Fibroblast of villous mesenchyme (primary cell): ENCODE data around the gene FCN3. TPM values are rescaled to one million over a fixed set of nuclear protein-coding genes. Genes with fewer than 3 reads are reported as not detected.

ENCODE experiments used
- DNase-seq: peaks from one replicate; pipeline ENCODE4 v3.0.0-alpha.2; 2010; ENCODE audit warnings: low read depth
- H3K4me3 ChIP-seq: 2 replicates; pipeline ENCODE4 v1.5.1; 2011; ENCODE audit warnings: low read depth, mild to moderate bottlenecking, low read length
- CTCF ChIP-seq: IDR thresholded peaks from 2 replicates; pipeline ENCODE4 v1.5.1; 2012; ENCODE audit warnings: low read depth, mild to moderate bottlenecking, low read length; ENCODE audit not compliant: insufficient read depth
- total RNA-seq: library from RNA; depleted of rRNA; stranded (reverse); fragments of >200 nt; gene quantifications from 2 replicates; pipeline ENCODE4 v1.2.3, GENCODE V29; 2012

The FCN3 gene
- total RNA-seq, 1 donor = not detected

- peak; percentile 90 for DNase-seq
- TF ChIP-seq CTCF = no peak
- H3K4me3 ChIP-seq = no peak overlapping the region
Measured at GRCh38 chr1:27405074-27405473, 30.4 kb upstream of the FCN3 start.

DNA sequence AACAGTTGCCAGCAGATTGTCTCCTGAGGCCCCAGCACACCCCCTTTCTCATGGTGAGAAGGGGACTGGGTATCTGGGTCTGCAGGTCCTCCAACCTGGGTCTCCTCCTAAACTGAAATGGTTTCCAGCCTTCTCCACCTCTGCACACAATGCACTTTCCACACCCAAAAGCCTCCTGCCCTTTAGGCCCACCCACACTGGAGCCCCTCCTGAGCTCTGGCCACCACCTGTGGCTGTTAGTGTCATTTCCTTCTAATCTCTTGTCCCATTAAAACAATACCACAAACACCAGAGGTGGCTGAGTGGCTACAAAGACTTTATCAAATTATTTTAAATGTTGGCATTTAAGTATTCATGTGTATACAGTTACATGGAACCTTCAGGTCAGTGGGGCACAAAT, 29.3 kb upstream of the FCN3 start:
- H3K4me3 ChIP-seq = no peak overlapping the region
- TF ChIP-seq CTCF = no peak
- DNase-seq = no peak

- H3K4me3 ChIP-seq = no peak overlapping the region
- peak; percentile 25 for TF ChIP-seq CTCF
- peak; percentile 60 for DNase-seq
Measured at GRCh38 chr1:27403065-27403726, 28.6 kb upstream of the FCN3 start.

GRCh38 chr1:27402349-27402754, 27.7 kb upstream of the FCN3 start:
- DNase-seq = peak; percentile 76
- no peak overlapping the region for H3K4me3 ChIP-seq
- TF ChIP-seq CTCF = peak; percentile 70

GRCh38 chr1:27400963-27401341, 26.3 kb upstream of the FCN3 start:
- no peak for TF ChIP-seq CTCF
- H3K4me3 ChIP-seq = no peak overlapping the region
- DNase-seq = no peak

DNA sequence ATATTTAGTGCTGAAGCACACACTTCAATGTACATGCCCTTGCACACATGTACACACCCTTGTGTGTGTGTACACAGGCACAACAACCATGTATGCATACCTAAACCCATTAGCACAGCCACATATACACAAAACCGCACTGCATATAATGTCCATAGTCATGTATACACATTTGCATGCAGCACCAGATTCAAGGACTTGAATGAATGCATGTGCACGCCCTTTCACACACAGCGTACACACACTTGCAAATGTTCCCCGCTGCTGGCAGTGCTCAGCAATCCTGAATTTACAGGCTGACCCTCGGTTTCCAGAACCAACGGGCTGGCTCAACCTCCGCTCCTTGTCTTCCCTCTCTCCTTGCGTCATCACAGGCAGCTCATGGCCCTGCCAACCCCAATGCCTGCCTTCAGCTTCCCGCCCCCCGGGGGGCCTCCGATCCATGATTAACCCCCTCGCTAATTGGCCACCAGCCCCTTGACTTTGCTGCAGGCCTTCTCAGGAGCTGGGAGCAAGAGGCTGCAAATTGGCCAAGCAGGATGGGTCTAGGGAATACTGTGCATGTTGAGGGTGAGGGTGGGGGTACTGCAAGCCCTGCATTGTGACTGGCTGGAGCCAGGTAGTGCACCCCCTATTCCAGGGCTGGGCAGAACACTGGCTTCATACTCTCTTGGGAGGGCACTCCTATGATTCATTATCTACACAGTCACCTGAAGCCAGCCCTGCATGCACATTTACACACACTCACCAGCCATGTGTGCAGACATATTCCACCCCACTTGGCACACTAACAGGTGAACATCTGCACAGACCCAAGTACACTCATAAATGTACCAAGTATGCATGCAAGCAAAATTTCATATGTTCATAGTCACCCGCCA, 25.7 kb upstream of the FCN3 start:
- no peak for DNase-seq
- TF ChIP-seq CTCF = no peak
- no peak overlapping the region for H3K4me3 ChIP-seq
